ENCODE measurements around the gene UBE3B.
"Not testable (repeated sequence)": the region's sequence is repeated elsewhere in the genome, so short reads cannot be mapped to it uniquely, and the experiment has no call there.

The UBE3B gene

DNA sequence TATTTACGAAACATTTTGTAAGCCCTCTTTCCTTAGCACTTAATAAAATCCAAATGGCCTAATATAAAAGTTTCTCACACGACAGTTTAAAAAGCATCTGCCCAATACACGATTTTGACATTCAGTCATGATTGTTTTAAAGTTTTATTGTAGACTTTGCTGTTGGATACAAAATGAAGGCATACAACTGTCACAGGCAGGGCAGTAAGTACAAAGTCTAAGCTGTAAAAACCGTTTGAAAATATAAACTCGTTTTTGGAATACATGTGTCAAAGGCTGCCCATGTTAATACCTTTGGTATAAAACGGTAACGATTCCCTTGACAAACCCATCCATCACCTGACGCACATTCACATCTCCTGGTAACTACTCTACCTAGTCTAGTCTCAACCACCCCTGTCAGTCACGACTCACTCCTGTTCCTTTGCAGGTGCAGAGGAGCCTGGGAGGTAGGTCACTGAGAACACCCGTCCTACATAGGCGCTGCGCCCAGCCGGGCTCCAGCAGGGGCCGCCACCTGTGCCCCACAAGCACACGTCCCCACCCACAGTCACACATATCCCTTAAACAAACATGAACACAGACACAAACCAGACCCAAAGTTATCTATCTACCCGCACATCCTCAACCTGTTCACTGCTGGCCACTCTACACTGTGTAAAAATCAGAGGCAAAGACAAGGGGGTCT, 27.4 kb upstream of the UBE3B start:
- DNase-seq = no peak

DNA sequence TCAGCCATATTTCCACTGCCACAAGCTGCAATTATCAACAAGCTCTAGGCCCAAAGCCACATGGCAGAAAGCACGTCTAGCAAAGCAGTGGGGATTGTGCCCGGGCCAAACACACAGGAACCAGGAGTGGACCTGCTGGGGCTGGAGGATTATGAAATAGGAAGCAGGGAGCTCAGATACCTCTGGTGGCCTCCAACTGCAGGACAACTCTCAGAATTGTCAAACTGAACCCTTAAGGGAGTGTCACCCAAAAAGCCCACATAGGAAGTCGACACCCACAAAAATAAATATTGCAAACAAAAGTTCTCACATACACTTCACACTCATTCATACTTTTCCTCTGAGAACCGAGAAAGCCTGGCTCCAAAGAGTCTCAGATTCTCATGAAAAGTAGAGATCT, 26.5 kb upstream of the UBE3B start:
- no peak for DNase-seq

DNA sequence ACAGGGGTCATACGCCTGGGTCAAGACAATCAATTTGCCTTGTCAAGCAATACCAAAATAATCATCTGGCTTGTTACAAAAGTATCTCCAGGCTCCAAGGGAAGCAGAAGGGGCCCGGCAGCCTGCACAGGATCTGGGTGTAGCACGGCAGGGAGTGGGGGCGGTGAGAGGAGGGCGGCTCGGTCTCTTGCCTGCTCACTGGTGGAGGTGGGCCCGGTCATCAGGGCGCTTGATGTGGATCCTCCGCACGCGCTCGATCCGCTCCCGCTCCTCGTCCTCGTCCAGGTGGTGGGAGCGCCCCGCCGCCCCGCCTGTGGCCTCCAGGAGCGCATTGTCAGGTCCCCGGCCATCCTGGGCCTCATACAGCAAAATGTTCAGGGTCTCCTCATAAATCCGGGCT, 26.0 kb upstream of the UBE3B start:
- no peak for DNase-seq

DNA sequence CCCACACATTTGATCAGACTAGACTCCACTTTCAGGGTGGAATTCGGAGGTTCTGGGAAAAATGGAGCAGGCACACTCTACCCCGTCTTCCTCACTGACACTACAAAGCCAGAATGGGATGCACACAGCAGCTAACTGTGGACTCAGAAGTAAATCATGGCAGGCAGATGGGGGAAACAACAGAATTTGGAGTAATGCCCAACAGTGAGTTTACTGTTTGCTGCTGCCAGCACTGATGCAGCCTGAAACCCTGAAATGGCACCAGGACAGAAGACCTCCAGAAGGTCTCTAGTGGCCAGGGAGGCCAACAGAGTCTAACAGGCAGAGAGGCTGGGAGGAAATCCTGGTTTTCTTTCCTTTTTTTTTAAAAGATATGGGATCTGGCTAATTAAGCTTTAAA, 24.9 kb upstream of the UBE3B start:
- DNase-seq = no peak

DNA sequence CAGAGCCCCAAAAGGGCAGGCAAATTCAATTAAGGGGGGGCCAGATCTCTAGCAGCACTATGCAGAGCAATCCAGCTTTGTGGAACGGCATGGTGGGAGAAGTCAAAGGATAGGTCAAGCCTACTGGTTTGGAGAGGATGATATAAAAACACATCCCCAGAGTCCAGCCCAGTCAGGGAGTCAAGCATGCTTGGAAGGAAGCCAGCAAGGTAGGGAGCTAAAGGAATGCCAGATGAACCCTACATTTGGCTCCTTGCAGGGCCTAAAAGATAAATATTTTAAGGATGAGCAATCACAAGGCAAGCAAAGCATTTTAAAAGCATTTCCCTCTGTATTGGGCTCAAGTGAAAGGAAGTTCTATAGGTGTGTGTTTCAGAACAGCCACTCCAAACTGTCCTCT, 21.7 kb upstream of the UBE3B start:
- DNase-seq = peak; percentile 54

DNA sequence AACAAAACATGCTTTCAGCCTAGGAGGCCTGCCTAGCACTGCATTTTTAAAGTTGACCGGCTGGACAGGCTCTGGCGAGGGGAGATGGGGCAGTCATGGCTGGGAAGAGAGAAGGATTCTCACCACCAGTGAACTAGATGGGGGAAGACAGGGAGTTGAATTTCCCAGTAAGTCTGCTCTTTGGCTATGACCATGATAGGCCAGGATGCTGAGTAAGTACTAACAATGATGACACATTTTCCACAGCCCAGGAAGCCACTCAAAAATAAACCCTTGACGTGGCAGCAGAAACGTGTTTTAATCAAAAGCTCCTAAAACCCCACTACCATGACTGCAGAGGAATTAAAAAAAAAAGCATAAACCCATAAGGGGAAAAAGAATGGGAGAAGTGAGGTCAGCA, 19.3 kb upstream of the UBE3B start:
- DNase-seq = no peak

DNA sequence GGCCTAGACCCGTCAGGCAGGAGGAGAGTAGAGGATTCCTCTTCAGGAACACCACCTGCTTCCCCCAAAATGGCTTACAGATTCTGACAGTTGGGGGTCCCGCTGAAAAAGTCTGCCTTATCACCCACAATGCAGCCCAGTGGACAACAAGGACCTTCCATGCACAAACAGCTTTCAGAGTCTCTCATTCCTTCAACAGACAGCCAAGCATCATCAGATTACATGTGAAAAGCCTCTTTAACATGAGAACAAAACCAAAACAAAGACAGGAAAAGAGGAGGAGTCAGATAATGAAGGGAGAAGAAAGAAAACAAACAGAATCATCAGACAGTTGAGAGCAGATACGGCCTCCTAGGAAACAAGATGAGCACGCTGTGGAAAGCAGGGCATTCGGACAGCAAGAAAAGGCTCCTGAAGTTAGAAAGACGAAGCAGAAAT, 18.6 kb upstream of the UBE3B start:
- DNase-seq = no peak

DNA sequence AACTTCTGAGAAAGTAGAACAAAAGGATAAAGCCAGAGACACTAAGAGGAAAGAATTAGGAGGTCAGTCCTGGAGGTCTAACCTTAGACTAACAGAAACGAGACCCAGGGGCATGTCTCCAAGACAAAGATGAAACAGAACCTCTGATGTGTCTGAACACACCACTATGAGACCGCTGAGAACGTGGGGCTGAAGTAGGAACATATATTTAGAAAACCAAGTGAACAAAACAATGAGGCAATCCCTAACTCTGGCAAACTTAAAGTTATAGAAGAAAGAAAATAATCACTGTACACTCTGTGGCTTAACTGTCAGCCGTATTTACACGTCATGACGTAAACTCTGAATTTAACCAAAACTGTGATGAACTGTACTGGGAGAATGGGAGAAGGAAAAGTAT, 18.2 kb upstream of the UBE3B start:
- no peak for DNase-seq

DNA sequence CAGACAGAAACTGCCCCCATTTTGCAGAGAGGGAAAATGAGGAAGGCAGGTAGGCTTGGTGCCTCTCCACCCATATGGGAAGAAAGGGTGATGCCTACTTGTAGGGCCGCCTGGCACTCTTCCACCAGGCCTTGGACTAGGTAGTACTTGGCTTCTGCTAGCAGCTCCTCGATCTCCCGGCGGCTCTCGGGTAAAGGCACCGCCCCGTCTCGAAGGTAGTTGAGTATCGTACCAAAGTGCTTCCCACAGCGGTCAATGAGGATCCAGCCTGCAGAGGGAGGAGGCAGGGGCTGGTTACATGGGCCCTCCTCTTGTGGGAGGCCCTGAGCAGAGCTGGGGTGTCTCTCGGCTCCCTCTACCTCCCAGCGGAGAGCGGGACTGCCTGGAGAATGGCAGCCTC, 16.9 kb upstream of the UBE3B start:
- DNase-seq = no peak

DNA sequence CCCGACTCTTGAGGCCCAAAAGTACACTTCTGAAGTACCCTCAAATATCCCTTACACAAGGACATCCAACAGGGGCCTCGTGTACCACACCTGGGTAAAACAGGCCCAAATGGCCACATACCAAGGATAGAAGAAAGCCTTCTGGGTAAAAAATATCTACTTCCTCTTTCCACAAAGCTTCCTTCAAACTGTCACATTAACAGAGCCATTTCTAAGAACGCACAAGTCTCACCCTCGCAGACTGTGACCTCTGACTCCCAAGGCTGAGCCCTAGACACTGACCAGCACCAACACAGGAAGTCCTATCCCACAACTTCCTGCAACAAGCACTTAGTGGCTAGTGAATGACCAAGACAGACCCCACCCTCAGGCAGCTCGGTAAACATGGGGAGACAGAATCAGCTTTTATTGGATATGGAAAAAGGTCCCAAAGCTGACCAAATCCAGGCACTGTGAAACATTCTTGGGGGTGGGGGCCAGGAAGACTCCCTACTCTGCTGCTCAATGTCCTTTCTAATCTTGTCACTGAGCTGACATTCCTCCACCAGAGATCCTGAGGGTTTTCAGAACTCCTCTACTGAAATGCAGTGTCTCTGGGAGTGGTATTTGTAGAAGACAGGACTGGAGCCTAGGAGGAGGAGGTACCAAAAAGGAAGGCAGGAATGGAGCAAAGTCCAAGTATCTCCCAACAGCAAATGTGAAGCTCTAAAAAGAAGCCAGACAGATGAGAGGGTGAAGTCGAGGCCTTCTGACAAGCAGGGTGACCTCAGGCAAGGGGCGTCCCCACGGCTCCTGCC, 16.2 kb upstream of the UBE3B start:
- no peak for DNase-seq

DNA sequence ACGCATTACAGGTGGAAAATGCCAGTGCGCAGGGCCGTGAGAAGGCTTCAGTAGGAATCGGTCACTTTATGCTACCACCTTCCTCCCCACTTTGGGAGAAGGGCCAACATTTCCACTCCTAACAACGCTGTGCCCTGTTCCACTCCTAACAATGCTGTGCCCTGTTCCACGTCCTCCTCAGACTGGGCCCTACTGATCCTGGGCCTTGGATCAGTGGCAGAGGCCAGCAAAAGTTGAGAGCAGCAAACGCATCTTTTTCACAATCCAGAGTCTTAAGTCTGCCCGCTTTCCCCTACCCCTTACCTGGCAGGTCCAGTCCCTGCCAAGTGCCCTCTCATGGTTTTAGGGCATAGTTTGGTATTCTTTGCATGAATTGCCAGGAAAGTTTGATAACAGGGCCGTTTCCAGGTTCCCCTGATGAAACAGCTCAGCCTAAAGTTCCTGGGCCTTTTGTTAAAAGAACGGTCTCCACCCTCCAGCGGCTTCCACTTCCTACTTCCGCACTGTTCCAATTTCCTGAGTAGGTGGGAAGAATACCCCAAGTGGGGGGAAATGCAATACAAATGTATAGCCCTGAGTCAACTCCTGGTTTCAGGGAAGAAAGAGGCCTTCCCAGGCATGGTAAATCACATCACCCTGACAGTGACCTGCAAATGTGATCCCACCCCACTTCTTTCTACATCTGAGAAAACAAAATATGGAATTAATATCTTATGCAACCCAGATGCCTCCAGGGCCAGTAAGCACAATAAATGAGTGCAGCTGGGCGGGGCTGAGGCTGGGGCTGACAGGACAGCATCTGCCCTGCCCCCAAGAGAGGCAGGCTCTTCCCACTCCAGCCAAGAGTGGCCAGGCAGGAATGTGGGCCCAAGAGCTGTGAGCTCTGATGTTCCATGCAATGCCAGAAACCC, 15.3 kb upstream of the UBE3B start:
- peak; percentile 93 for DNase-seq

DNA sequence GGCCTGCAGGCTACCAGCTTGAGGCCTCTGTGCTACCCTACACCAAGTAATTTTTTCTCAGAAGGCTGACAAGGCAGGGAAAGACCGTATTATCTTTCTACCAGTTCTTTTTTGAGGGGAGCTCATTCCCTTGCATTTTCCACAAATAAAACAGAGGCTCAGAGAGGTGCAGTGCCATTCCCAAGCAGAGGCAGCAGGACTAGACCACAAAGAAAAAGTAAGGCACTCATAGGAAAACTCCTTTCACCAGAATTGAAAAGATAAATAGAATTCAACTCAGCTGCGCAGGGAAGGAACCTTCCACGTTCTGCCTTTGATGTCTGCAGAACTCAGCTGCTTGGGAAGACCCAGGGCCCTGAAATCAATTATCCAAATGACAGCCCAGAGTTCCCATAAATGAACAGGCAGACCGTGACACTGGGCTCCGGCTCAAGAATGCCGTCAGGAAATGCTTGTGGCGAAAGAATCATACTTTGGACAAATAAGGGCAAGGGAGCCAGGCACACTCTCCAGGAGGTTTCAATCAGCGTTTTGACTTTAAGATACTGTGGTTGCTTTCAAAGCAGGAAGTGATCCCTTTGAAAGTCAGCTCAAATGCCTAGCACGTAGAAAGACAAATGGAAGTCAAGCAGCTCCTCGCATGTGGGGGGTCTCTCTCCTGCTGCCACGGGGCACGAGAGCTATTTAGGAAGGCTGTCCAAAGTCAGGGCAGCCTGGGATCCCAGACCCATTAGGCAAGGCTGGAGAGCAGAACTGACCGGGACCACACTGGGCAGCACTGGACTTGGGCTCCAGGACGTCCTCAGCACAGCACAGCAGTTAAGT, 14.4 kb upstream of the UBE3B start:
- DNase-seq = peak; percentile 94

DNA sequence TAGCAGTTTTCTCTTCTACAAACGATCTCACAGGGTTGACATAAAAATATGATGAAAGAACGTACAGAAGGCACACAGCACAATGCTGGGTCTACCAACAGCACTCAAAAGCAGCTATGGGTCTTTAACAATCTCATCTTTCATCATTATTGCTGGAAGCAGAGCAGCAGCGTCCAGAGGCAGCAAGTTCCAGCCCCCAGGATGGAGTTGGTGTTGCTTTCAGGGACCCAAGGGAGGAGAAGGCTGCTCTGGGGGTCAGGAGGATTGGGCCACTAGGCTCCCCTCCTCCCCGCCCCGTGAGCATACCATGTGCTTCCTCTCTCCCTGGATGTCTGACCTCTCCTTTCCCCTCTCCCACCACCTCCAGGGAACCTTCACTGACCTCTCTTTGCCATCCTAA, 13.7 kb upstream of the UBE3B start:
- no peak for DNase-seq

DNA sequence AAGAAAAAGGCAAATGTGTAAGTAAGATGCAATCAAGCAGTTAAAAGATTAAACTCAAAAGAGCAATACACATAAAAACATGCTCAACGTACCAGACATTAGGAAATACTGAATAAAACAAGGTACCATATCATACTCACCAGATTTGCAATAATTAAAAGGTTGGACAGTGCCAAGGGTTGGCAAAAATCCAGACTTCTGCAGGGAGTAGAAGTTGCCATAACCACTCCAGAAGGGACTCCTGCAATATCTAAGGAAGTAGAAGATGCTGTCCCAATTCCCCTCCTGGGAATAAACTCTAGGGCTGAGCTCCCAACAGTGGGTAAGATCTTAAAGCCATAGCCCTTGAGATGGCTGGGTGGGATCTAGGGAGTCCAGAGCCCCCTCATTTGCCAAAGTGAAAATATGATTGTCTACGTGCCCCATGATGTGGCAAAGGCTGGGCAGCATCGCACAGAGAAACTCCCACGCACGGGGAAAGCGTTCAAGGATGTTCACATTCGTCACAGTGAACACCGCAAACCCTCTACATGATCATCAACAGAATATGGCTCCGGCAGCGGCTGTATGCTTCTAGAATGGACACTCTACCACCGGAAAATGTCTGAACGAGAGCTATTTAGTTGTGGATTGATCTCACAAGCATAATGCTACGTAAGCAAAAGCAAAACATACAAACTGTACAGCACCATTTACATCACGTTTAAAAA, 12.6 kb upstream of the UBE3B start:
- no peak for DNase-seq

DNA sequence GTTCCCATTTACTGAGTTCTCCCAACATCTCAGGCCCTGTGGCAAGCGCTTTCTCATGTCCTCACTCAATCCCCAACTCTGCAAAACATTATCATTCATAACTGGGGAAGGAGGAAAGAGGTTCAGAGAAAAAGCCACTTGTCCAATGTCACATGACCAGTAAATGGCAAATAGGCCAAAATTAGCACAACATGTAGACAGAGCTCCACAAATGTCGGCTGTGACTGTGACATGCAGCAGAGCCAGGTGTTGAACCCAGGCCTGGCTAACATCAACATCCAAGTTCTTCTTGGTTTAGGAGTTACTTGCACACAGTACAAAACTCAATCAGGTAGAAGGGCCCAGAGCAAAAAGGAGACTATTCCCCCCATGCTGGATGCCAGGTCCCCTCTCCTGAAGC, 11.1 kb upstream of the UBE3B start:
- DNase-seq = no peak

DNA sequence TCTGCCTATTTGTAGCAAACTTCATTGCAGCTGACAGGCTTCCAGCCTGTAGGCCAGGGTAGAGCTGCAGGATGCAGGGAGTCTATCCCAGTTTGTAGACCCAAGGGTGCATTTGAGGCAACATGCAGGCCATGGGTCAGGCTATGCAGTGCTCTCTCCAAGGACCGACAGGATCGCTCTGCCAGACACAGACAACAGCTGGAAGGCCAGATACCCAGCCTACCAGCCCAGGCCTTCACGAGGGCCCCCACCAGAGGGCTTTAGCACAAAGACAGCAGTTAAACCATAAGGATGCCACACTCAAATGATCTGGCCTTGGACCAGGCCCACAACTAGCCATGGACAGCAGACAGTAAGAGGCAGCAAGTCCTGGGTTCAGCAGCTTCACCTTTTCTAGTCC, 10.6 kb upstream of the UBE3B start:
- no peak for DNase-seq

DNA sequence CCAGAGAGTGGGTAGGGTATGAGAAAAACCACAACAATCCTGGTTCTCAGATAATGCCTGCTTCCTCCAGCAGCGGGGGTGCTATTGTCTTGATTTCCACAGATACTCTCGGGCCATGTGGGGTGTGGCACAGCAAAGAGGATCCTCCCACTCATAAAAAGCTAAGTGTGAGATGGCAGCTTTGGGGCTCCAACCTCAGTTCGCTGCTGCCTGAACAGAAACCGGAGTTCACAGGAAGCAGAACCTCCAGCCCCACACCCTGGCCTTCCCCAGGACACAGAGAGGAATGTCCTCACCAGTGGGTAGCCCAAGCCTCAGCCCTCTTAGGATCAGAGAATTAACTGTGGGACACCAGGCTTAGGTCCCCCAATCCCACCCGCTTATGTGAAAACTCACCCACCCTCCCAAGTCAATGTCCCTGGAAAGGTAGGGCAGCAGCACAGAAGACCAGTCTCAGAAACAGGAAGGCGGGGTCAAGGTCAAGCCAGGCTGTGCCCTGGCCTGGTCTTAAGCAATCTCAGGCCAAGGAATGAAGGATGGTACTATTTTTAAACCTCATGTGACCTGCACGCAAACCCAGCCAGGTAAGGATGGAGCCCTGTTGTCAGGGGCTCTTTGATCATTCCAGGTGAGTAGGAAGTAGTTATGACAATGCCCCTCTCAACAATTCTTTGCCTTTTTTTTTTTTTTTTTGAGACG, 9.3 kb upstream of the UBE3B start:
- no peak for DNase-seq

DNA sequence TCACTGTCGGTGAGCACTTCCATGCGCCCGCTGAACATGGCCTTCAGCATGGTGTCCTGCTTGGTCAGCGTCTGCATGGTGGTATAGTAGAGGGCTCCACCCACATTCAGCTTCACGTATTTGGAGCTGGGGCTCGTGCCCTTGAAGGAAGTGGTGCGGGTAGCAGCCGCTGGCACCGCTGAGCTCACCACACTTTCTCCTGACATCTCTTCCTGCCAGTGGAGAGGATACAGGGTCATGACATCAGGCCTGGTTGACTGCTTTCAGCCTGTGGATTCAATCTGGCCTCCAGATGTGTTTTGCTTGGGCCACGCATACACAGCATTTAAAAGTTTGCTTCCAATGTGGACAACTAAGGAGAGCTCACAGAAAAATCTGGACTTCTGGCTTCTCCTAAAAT, 7.9 kb upstream of the UBE3B start:
- DNase-seq = no peak

DNA sequence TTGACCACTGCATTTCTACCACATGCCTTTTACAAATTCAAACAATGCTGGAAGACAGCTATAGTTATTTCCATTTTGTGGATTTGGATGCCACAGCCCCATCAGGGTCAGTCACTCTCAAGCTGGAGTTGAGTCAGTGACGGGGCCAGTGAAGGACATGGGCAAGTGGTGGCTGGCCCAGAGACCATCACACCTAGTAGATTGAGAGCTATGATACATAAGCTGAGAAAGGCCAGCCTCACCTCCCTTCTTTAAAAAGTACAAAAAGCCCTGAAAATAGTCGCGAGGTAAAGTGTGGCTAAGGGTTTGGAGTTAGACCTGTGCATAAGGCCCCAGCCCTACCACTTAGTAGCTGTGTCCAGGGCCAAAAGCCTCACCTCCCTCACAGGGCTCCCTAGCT, 4.4 kb upstream of the UBE3B start:
- no peak for DNase-seq

DNA sequence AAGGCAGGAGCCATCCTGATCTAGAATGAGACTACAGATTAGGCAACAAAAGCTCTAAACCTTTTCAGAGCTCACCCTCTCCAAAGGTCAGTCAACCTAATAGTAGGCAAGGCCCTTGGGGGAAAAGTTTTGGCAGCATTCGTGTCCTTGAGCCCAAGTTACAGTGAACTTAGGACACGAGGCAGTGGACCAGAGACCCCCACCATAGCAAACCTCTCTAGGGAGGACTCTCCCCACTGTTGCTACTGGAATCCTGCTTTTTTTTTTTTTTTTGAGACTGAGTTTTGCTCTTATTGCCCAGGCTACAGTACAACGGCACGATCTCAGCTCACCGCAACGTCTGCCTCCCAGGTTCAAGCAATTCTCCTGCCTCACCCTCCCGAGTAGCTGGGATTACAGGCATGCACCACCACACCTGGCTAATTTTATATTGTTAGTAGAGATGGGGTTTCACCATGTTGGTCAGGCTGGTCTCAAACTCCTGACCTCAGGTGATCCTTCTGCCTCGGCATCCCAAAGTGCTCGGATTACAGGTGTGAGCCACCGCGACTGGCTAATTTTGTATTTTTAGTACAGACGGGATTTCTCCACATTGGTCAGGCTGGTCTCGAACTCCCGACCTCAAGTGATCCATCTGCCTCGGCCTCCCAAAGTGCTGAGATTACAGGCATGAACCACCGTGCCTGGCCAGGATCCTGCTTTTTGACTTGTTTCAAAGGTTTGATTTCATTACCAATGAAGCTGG, 3.7 kb upstream of the UBE3B start:
- DNase-seq = not testable (repeated sequence)

DNA sequence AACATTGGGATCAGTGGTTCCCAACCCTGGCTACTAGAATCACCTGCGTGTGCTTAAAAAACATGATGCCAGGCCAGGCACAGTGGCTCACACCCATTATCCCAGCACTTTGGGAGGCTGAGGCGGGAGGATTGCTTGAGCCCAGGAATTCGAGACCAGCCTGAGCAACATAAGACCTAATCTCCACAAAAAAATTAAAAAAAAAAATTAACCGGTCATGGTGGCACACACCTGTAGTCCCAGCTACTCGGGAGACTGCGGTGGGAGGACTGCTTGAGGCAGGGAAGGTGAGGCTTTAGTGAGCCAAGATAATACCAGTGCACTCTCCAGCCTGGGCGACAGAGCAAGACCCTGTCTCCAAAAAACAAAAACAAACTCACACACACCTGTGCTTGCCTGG, 2.3 kb upstream of the UBE3B start:
- DNase-seq = no peak
